ENCODE measurements around the gene SDS. TPM values are rescaled to one million over a fixed set of nuclear protein-coding genes. Genes with fewer than 3 reads are reported as not detected.

Gene SDS
- total RNA-seq, 1 experiment from 2014 or later, result not detected

- no peaks in the 10 kb centered on the region for H3K79me2 ChIP-seq (ENCODE audit: insufficient read depth, low read length)
Observed at GRCh38 chr12:113374823-113375428, 28.8 kb downstream of the SDS start.

More at GRCh38 chr12:113374823-113375428, 28.8 kb downstream of the SDS start:
- RAD21 ChIA-PET (ENCODE audit: low non-redundant PET in 1 of 2, low total read pairs in 2 of 2, uncharacterized antibody in 2 of 2, unreplicated experiment in 2 of 2), result no interaction called here
- Histone ChIP-seq H3K27me3 (ENCODE audit: insufficient read depth, low read length) (no peaks in the 10 kb centered on the region), H3K9ac (ENCODE audit: low read length) (no peak overlapping the region), H3K36me3 (ENCODE audit: control insufficient read depth in 1 of 2, insufficient read depth in 2 of 2, low read length in 2 of 2) (peaks cover 8 to 16% of the 10 kb centered on the region in 2 experiments), H2AFZ (ENCODE audit: low read depth, low read length, poor library complexity, severe bottlenecking) (no peak overlapping the region), H3K4me1 (ENCODE audit: control insufficient read depth in 1 of 2, insufficient read depth in 2 of 2, low read length in 2 of 2) (no peaks in the 10 kb centered on the region), H3K27ac (ENCODE audit: low read depth, low read length) (no peak overlapping the region), H3K9me2 (ENCODE audit: insufficient read depth) (no peaks in the 10 kb centered on the region), H3K4me2 (ENCODE audit: low read length) (no peak overlapping the region), H4K20me1 (ENCODE audit: insufficient read depth) (no peaks in the 10 kb centered on the region), H3K9me3 (ENCODE audit: control insufficient read depth in 1 of 2, insufficient read depth in 1 of 2, low read depth in 1 of 2, low read length in 2 of 2) (no peaks in the 10 kb centered on the region), H3K4me3 (replicated peaks in 1 of 2; ENCODE audit: low read depth in 1 of 2, low read length in 2 of 2) (no peak overlapping the region)
- POLR2A ChIA-PET, result interaction anchor here (1.4 kb wide), 1 partner anchor 29 kb away, joined by 4 read pairs; the partner anchor contains the start of gene SDS
- BruUV-seq (replicated peaks), result no TSS peak
- ATAC-seq, result no peak
- no peak for TF ChIP-seq RAD21 (IDR thresholded peaks at IDR 0.05; ENCODE audit: low read depth)
- no peak for TF ChIP-seq JUND (IDR thresholded peaks at IDR 0.05)
- TF ChIP-seq TCF7L2 (IDR thresholded peaks at IDR 0.05; ENCODE audit: borderline replicate concordance, extremely low read depth, insufficient read depth, insufficient read length), result no peak
- no peak for TF ChIP-seq POLR2AphosphoS5 (IDR thresholded peaks at IDR 0.05; ENCODE audit: low read depth, low read length)
- TF ChIP-seq, protein P1, sequence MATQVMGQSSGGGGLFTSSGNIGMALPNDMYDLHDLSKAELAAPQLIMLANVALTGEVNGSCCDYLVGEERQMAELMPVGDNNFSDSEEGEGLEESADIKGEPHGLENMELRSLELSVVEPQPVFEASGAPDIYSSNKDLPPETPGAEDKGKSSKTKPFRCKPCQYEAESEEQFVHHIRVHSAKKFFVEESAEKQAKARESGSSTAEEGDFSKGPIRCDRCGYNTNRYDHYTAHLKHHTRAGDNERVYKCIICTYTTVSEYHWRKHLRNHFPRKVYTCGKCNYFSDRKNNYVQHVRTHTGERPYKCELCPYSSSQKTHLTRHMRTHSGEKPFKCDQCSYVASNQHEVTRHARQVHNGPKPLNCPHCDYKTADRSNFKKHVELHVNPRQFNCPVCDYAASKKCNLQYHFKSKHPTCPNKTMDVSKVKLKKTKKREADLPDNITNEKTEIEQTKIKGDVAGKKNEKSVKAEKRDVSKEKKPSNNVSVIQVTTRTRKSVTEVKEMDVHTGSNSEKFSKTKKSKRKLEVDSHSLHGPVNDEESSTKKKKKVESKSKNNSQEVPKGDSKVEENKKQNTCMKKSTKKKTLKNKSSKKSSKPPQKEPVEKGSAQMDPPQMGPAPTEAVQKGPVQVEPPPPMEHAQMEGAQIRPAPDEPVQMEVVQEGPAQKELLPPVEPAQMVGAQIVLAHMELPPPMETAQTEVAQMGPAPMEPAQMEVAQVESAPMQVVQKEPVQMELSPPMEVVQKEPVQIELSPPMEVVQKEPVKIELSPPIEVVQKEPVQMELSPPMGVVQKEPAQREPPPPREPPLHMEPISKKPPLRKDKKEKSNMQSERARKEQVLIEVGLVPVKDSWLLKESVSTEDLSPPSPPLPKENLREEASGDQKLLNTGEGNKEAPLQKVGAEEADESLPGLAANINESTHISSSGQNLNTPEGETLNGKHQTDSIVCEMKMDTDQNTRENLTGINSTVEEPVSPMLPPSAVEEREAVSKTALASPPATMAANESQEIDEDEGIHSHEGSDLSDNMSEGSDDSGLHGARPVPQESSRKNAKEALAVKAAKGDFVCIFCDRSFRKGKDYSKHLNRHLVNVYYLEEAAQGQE (IDR thresholded peaks at IDR 0.05; ENCODE audit: low read depth), result no peak
- TF ChIP-seq EZH2 (IDR thresholded peaks at IDR 0.05), result no peak
- TF ChIP-seq ZNF274 (IDR thresholded peaks at IDR 0.05; ENCODE audit: low read depth, low read length), result no peak
- no peak for TF ChIP-seq CEBPB (IDR thresholded peaks at IDR 0.05; ENCODE audit: low read depth)
- no peak for TF ChIP-seq SIN3A (IDR thresholded peaks at IDR 0.05; ENCODE audit: low read depth)
- TF ChIP-seq EZH2phosphoT487 (IDR thresholded peaks at IDR 0.05; ENCODE audit: borderline replicate concordance), result no peak
- TF ChIP-seq, protein P2, sequence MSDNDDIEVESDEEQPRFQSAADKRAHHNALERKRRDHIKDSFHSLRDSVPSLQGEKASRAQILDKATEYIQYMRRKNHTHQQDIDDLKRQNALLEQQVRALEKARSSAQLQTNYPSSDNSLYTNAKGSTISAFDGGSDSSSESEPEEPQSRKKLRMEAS (IDR thresholded peaks at IDR 0.05), result no peak
- TF ChIP-seq, protein P3, sequence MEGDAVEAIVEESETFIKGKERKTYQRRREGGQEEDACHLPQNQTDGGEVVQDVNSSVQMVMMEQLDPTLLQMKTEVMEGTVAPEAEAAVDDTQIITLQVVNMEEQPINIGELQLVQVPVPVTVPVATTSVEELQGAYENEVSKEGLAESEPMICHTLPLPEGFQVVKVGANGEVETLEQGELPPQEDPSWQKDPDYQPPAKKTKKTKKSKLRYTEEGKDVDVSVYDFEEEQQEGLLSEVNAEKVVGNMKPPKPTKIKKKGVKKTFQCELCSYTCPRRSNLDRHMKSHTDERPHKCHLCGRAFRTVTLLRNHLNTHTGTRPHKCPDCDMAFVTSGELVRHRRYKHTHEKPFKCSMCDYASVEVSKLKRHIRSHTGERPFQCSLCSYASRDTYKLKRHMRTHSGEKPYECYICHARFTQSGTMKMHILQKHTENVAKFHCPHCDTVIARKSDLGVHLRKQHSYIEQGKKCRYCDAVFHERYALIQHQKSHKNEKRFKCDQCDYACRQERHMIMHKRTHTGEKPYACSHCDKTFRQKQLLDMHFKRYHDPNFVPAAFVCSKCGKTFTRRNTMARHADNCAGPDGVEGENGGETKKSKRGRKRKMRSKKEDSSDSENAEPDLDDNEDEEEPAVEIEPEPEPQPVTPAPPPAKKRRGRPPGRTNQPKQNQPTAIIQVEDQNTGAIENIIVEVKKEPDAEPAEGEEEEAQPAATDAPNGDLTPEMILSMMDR (IDR thresholded peaks at IDR 0.05 in 2 of 3, conservative IDR thresholded peaks at IDR 0.05 in 1 of 3; ENCODE audit: borderline replicate concordance in 1 of 3, insufficient read depth in 1 of 3, low read depth in 2 of 3, low read length in 2 of 3), result no peak
- TF ChIP-seq POLR2A (IDR thresholded peaks at IDR 0.05; ENCODE audit: borderline replicate concordance, extremely low read depth, insufficient read depth, insufficient read length), result no peak
- CTCF ChIA-PET, result no interaction called here
- no peak for DNase-seq (ENCODE audit: low read depth, low spot score)
- intact Hi-C loops (cut with micrococcal nuclease), result no loop called here

All from HCT116 (cell line).